Brain microvascular endothelial cell (primary cell): ENCODE data around the gene CD200R1L.

Experiments used
- DNase-seq: peaks from one replicate; pipeline ENCODE4 v3.0.0-alpha.2; 2020
- H3K27ac ChIP-seq: fragments of 250-450 bp; sonication (Bioruptor Pico); 2 replicates; pipeline ENCODE4 v1.5.1; 2020; ENCODE audit warnings: mild to moderate bottlenecking, moderate library complexity
- H3K27me3 ChIP-seq: fragments of 250-450 bp; sonication (Bioruptor Pico); replicated peaks from 2 replicates; pipeline ENCODE4 v1.5.1; 2020; ENCODE audit warnings: mild to moderate bottlenecking
- H3K36me3 ChIP-seq: fragments of 250-450 bp; sonication (Bioruptor Pico); replicated peaks from 2 replicates; pipeline ENCODE4 v1.5.1; 2020; ENCODE audit warnings: mild to moderate bottlenecking
- H3K4me3 ChIP-seq: 2 replicates; pipeline ENCODE4 v1.5.1; 2011; ENCODE audit warnings: low read depth, mild to moderate bottlenecking, control low read depth, low read length, moderate library complexity
- in situ Hi-C: cut with HindIII; loops from 2 replicates; pipeline ENCODE4 v1.10.0; 2017; ENCODE audit warnings: low sequenced_read_pairs, low pct_ligation_motif_present
- TF ChIP-seq, protein P1 (sequence below): IDR thresholded peaks from 2 replicates; pipeline ENCODE4 v1.5.1; 2011; ENCODE audit warnings: low read depth, mild to moderate bottlenecking, moderate library complexity, low read length, control low read depth, inconsistent platforms; ENCODE audit errors: missing control alignments

CD200R1L gene

DNA sequence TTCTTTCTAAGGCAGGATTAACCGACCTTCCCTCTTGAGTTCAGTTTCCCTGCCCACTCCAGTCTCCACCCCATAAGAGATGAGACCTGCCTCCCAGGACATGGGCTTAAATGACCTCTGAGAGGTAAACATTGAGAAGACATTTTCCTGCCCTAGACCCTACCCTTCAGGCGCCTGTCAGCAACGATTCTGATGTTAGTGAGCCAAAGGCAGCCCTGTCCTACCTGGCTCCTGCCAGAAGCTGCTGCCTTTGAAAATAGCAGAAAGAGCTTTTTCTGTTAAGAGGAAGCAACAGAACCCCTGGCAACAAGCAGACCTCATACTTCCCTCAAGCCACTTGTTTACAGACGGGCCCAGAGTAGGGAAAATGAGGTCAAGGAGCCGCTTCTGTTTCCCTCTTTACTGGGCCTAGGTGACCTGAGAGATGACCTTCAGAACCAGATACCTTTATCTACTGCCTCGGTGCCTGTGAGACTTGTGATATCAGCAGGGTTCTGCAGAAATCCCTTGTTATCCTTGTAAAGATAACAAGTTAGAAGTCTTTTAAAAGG lies 52.0 kb downstream of the CD200R1L start:
- no peak overlapping the region for H3K4me3 ChIP-seq
- DNase-seq: no peak
- in situ Hi-C loops: no loop called here

DNA sequence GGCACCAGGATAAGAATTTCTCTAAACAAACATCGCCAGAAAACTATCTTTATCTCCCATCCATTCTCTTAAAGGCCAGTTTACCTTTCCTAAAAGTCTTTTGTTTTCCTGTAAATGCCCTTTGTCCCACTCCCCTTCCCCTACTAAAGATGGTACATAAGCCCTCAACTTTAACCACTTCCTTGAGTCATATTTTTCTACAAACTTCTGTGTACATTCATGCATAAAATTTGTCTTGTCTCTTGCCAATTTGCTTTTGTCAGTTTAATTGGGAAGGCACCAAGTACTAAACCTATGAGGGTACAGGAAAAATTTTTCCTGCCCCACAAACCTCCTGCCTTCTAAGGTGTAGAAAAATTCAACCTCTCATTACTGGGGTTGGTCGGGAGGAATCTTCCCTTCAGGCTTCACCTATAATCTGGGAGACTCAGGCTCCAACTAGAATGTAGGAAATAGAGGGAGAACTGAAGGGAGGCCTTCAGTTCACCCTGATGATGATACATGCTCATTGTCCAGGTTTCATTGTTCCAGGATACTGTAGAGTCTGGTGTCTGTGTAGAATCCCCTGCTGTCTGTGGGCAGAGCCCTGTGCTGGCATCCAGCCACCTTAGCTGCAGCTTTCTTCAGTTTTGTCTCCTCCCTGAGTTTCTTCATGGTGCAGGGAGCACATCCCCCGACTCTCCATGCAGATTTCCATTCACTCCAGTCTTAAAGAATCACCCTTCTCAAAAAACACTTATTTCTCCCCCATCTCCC lies 53.2 kb downstream of the CD200R1L start:
- in situ Hi-C loops: no loop called here
- Histone ChIP-seq H3K27me3 (no peaks in the 10 kb centered on the region), H3K27ac (no peak overlapping the region), H3K4me3 (no peak overlapping the region), H3K36me3 (no peaks in the 10 kb centered on the region)
- no peak for DNase-seq
- TF ChIP-seq, protein P1, sequence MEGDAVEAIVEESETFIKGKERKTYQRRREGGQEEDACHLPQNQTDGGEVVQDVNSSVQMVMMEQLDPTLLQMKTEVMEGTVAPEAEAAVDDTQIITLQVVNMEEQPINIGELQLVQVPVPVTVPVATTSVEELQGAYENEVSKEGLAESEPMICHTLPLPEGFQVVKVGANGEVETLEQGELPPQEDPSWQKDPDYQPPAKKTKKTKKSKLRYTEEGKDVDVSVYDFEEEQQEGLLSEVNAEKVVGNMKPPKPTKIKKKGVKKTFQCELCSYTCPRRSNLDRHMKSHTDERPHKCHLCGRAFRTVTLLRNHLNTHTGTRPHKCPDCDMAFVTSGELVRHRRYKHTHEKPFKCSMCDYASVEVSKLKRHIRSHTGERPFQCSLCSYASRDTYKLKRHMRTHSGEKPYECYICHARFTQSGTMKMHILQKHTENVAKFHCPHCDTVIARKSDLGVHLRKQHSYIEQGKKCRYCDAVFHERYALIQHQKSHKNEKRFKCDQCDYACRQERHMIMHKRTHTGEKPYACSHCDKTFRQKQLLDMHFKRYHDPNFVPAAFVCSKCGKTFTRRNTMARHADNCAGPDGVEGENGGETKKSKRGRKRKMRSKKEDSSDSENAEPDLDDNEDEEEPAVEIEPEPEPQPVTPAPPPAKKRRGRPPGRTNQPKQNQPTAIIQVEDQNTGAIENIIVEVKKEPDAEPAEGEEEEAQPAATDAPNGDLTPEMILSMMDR: no peak

More for the DNA sequence above, 52.0 kb downstream of the CD200R1L start:
- Histone ChIP-seq H3K27me3 (no peaks in the 10 kb centered on the region), H3K36me3 (no peaks in the 10 kb centered on the region), H3K27ac (no peak overlapping the region)
- TF ChIP-seq, protein P1: no peak

DNA sequence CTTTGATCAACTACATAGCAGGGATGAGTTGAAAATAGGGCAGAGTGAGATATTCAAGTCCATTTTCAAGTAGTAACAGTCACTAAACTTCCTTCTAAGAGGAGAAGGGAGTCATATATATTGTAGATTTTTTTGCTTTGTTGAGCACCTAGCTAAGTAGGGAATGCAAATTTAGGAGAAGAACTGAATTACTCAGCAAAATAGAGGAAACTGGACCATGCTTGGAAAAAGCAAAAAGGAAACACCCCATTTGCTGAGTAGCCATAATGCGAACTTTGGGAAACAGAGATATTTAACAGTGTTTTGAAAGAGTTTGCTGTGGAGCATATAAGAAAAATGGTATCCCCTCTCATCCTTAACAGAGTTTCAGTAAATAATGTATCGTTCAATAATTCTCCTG lies 54.9 kb downstream of the CD200R1L start:
- DNase-seq: no peak
- Histone ChIP-seq H3K4me3 (no peak overlapping the region), H3K27me3 (no peaks in the 10 kb centered on the region), H3K27ac (no peak overlapping the region), H3K36me3 (no peaks in the 10 kb centered on the region)
- TF ChIP-seq, protein P1: no peak
- in situ Hi-C loops: no loop called here

DNA sequence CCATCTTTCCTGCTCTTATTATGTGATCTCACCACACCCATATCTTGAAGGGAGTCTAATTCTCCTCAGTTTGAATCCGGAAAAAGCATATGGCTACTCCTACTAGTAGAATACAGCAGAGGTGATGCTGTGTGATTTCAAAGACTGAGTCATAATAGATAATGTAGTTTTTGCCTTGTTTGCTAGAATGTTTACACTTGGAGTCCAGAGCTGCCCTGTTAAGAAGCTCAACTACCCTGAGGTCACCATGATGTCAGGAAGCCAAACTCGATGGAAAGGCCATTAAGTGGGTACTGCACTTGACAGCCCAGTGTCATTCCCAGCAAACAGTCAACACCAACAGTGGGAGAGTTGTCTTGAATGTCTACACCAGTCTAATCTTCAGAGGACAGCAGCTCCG lies 56.9 kb downstream of the CD200R1L start:
- Histone ChIP-seq H3K36me3 (no peaks in the 10 kb centered on the region), H3K27me3 (no peaks in the 10 kb centered on the region), H3K27ac (no peak overlapping the region), H3K4me3 (no peak overlapping the region)
- TF ChIP-seq, protein P1: no peak
- DNase-seq: no peak
- in situ Hi-C loops: no loop called here

DNA sequence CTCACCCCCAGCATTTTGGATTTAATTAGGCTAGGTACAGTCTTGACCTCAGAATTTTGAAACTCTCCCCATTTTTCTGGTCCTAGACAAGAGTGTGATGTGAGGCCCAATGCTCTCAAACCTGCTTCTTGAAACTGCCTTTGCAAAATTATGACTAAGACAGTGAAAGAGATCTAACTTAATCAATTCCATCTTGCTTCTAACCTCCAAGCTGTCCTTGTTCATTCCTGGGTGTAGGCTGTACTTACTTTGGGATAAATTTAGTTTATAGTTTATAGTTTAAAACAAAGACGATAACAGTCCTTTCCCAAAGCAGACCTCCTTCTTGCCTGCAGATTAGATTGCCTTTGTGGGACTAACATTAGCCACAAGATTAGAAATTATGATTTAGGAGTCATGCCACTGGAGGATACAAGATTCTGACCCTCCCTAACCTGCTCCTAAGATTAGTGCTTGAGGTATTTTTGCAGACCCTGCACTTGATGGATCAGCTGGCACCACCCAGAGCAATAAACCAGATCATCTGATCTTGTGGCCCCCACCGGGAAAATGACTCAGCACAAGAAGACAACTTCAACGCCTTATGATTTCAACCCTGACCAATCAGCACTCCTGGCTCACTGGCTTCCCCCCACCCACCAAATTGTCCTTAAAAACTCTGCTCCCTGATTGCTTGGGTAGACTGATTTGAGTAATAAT lies 59.6 kb downstream of the CD200R1L start:
- H3K36me3 ChIP-seq: no peaks in the 10 kb centered on the region
- peak overlapping the region; percentile 5 for H3K27ac ChIP-seq
- H3K4me3 ChIP-seq: no peak overlapping the region
- DNase-seq: no peak
- no peaks in the 10 kb centered on the region for H3K27me3 ChIP-seq
- TF ChIP-seq, protein P1: no peak
- in situ Hi-C loops: no loop called here
